ENCODE data around the gene SOX1. TPM values are rescaled to one million over a fixed set of nuclear protein-coding genes. Genes with fewer than 3 reads are reported as not detected.

The SOX1 gene
- polyA plus RNA-seq, 3 donors: not detected

- Histone ChIP-seq H3K27me3 (ENCODE audit: control insufficient read depth in 2 of 2, insufficient read depth in 2 of 2, low read length in 2 of 2) (peaks cover 4 to 19% of the 10 kb centered on the region in 2 donors), H3K36me3 (replicated peaks in 1 of 2; ENCODE audit: control insufficient read depth in 1 of 2, insufficient read depth in 2 of 2, low read length in 2 of 2) (no peaks in the 10 kb centered on the region), H3K4me2 (replicated peaks; ENCODE audit: extremely low read depth, low read length, poor library complexity, severe bottlenecking) (no peak overlapping the region), H3K9me3 (replicated peaks in 1 of 2; ENCODE audit: control insufficient read depth in 1 of 2, insufficient read depth in 1 of 2, low read length in 2 of 2) (no peaks in the 10 kb centered on the region), H2AFZ (ENCODE audit: insufficient read depth, low read depth, low read length, poor library complexity, severe bottlenecking) (no peak overlapping the region), H3K27ac (ENCODE audit: low read depth in 1 of 2, low read length in 2 of 2) (no peak overlapping the region), H4K20me1 (ENCODE audit: insufficient read depth, low read length) (no peaks in the 10 kb centered on the region), H3K4me1 (ENCODE audit: control insufficient read depth in 1 of 2, insufficient read depth in 2 of 2, low read length in 2 of 2) (no peaks in the 10 kb centered on the region), H3K9ac (ENCODE audit: insufficient read depth, low read length, poor library complexity, severe bottlenecking) (no peak overlapping the region), H3K4me3 (replicated peaks in 1 of 3; ENCODE audit: low read depth in 2 of 3, low read length in 3 of 3) (no peak overlapping the region), H3K79me2 (ENCODE audit: insufficient read depth, low read length) (no peaks in the 10 kb centered on the region)
- TF ChIP-seq CTCF (IDR thresholded peaks at IDR 0.05): no peak
- no peak for DNase-seq
- Mint-ChIP-seq H3K27ac (no peak overlapping the region), H3K4me1 (no peaks in the 10 kb centered on the region), H3K36me3 (no peaks in the 10 kb centered on the region), H3K4me3 (no peak overlapping the region), H3K9me3 (peaks cover 0 to 8% (median 0%) of the 10 kb centered on the region in 7 donors), H3K27me3 (ENCODE audit: low read depth in 3 of 3) (peaks cover 20 to 36% (median 23%) of the 10 kb centered on the region in 3 donors)
- WGBS (ENCODE audit: insufficient coverage): 95% methylated on average over 6 of the region's 9 CpGs
- intact Hi-C loops (cut with micrococcal nuclease): no loop called here
These were observed 30.0 kb downstream of the SOX1 start for GRCh38 chr13:112096959-112097358.

DNA sequence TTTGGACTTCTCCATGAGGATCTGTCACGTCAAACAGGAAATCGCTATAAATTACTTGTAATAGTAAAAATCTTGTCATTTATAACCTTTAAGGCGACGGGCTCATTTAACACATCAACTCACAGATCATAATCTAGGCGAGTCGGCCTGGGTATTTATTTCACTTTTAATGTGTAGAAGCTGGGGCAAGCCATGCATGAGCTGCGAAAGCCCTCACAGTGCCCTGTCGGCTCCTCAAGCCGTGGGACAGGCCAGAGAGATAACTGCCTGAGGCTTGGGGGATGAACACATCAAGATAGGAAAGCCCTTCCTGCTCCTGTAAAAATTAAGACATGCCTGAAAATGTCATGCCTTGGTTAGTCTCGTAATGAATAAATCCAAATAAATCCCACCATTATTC, 30.8 kb downstream of the SOX1 start:
- 88% methylated on average over 3 of the region's 10 CpGs for WGBS (ENCODE audit: insufficient coverage)
- H3K4me1 Mint-ChIP-seq: no peaks in the 10 kb centered on the region
- Histone ChIP-seq H4K20me1 (ENCODE audit: insufficient read depth, low read length) (no peaks in the 10 kb centered on the region), H3K4me3 (replicated peaks in 1 of 3; ENCODE audit: low read depth in 2 of 3, low read length in 3 of 3) (no peak overlapping the region), H3K4me1 (ENCODE audit: control insufficient read depth in 1 of 2, insufficient read depth in 2 of 2, low read length in 2 of 2) (no peaks in the 10 kb centered on the region), H3K9me3 (replicated peaks in 1 of 2; ENCODE audit: control insufficient read depth in 1 of 2, insufficient read depth in 1 of 2, low read length in 2 of 2) (no peaks in the 10 kb centered on the region), H3K36me3 (replicated peaks in 1 of 2; ENCODE audit: control insufficient read depth in 1 of 2, insufficient read depth in 2 of 2, low read length in 2 of 2) (no peaks in the 10 kb centered on the region), H3K4me2 (replicated peaks; ENCODE audit: extremely low read depth, low read length, poor library complexity, severe bottlenecking) (no peak overlapping the region), H3K27ac (ENCODE audit: low read depth in 1 of 2, low read length in 2 of 2) (no peak overlapping the region), H3K9ac (ENCODE audit: insufficient read depth, low read length, poor library complexity, severe bottlenecking) (no peak overlapping the region), H3K79me2 (ENCODE audit: insufficient read depth, low read length) (no peaks in the 10 kb centered on the region), H2AFZ (ENCODE audit: insufficient read depth, low read depth, low read length, poor library complexity, severe bottlenecking) (no peak overlapping the region), H3K27me3 (ENCODE audit: control insufficient read depth in 2 of 2, insufficient read depth in 2 of 2, low read length in 2 of 2) (peaks cover 6 to 23% of the 10 kb centered on the region in 2 donors)
- no peaks in the 10 kb centered on the region for H3K36me3 Mint-ChIP-seq
- no peak for TF ChIP-seq CTCF (IDR thresholded peaks at IDR 0.05)
- H3K27ac Mint-ChIP-seq: no peak overlapping the region
- intact Hi-C loops (cut with micrococcal nuclease): no loop called here
- no peak for DNase-seq
- no peak overlapping the region for H3K4me3 Mint-ChIP-seq
- H3K27me3 Mint-ChIP-seq (ENCODE audit: low read depth in 3 of 3): peaks cover 27 to 39% (median 29%) of the 10 kb centered on the region in 3 donors
- H3K9me3 Mint-ChIP-seq: peaks cover 0 to 9% (median 0%) of the 10 kb centered on the region in 7 donors
